GM19025 (cell line): ENCODE data around the gene PAIP2.
"Not testable (repeated sequence)": the region's sequence is repeated elsewhere in the genome, so short reads cannot be mapped to it uniquely, and the experiment has no call there.

Source experiments
- ATAC-seq: cut with Tn5 transposase; IDR thresholded peaks from one replicate; pipeline ENCODE4 v1.9.1; 2021; ENCODE audit warnings: mild to moderate bottlenecking, low read depth, moderate library complexity; ENCODE audit not compliant: unreplicated experiment

The PAIP2 gene

DNA sequence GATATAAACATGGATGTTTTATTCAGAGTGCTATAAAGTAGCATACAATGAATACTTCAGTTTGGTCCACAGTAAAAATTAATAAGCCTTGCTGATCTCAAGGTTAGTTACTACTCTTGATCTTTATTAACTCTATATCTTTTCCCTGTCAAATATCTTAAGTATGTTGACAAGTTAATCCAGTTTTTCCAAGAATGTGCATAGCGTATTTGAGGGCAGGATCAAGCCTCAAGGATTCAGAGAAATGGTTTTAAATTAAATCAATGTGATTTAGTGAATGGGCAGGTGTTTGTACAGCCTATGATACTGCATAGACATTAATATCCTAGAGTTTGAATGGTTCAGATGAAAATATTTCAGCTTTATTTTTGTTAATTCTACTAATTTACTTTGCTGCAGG is 27.4 kb upstream of the PAIP2 start:
- no peak for ATAC-seq

DNA sequence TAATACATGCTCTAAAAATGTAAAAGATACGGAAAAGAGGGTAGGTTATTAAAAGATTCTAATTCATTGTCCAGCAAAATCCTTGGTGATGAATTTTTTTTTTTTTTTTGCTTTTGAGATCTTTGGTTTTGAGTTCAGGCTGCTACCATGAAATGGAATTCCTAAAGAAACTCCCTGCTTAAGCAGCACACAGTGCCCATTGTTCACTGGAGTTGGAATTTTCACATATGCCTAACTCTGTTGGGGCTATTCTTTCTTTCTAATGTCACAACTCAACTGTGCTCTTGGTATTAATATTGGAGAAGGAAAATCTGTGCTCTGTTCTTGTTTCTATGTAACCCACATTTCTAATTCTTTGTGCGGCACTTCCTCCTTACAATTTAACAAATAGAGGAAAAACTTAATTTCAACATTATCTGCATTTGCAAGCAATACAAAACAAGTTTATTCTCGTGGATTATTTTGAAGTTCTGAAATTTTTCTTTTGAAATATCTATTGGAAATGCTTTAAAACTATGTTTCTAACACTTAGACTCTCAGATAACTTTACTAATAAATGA is 26.5 kb upstream of the PAIP2 start:
- ATAC-seq = no peak

DNA sequence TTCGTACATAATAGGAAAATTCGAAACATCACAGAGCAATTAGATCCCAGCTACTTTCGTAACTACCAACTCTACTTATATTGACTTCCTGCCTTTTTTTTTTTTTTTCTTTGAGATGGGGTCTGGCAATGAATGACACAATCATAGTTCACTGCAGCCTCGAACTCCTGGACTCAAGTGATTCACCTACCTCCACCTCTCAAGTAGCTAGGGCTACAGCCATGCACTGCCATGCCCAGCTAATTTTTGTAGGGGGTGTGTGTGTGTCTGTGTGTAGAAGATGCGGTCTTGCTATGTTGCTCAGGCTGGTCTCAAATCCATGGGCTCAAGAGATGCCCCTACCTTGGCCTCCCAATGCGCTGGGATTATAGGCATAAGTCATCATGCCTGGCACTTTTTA is 5.8 kb upstream of the PAIP2 start:
- ATAC-seq = no peak

DNA sequence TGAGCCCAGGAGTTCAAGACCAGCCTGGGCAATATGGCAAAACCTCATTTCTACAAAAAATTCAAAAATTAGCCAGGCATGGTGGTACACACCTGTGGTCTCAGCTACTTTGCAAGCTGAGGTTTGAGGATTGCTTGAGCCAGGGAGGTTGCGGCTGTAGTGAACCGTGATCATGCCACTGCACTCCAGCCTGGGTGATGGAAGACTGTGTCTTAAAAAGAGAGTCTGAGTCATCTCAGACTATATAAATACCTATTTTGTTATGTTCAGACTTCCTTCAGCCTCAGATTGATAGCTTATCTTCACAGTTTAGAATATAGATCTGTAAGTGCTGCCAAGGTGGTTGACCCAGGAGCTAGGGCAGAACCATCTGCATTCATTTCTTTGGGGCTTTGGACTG is 1.6 kb upstream of the PAIP2 start:
- ATAC-seq = no peak

DNA sequence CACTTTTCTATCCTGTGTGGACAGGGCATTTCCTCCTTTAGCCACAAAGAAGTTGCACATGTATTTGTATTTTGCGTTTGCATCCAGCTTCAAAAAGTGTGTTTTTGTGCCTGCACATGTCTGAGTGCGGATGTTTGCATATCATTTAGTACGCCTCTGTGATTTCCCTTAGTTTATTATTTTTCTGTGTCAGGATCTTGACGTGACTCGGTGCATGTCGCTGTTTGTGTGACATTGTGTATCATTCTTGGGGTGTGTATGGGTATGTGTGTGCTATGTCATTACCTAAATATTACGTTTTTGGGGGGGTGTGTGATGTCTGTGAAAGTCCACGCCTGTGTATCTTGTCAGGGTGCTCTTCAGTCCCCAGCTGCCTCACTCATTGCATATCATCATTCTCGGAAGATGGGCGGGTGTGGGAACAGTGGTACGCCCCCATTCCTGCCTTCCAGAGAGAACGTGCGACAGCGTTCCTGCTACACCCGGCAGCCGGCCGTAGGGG is 416 bp upstream of the PAIP2 start:
- ATAC-seq = no peak

DNA sequence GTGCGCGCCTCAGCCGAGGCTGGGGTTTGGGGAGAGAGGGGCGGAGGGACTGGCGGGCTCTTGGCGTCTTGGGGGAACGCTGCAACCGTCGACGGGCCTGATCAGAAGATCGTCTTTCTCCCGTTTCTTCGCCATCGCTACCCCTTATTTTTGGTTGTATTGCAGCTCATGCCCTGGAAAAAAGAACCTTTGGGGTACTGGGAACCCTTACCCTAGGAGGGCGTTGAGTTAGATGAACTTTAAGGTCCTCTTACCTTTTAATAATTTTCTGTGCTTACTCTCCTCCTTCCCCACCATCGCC is 719 bp downstream of the PAIP2 start:
- peak; percentile 32 for ATAC-seq

DNA sequence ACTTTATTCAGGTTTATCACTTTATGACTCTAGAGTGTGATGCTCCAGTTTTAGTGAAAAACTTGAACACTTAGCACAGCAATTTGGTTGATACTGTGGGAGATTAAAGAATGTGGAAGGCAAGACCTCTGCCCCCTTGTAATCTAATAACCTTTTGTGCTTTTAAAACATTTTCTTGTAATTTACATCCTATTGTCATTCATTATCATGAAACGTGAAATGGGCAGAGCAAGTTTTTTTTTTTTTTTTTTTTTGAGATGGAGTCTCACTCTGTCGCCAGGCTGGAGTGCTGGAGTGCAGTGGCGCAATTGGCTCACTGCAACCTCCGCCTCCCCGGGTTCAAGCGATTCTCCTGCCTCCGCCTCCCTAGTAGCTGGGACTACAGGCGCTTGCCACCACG is 1.8 kb downstream of the PAIP2 start:
- no peak for ATAC-seq

DNA sequence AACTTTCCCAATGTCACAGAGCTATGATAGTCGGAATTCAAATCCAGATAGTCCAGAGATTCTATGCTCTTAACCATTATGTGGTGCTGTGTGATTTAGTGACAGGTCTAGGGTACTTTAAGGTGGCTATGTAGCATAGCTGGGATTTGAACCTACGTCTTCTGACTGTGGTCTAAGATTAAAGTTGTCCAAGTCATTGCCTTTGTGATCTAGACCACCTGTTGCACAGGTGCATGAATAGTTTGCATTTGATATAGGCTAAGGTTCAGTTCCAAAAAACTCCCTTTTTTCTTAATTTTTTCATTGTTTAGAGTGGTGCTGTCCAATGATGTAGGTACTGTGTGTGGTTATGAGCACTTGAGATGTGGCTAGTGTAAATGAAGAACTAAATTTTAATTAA is 2.5 kb downstream of the PAIP2 start:
- ATAC-seq = no peak

DNA sequence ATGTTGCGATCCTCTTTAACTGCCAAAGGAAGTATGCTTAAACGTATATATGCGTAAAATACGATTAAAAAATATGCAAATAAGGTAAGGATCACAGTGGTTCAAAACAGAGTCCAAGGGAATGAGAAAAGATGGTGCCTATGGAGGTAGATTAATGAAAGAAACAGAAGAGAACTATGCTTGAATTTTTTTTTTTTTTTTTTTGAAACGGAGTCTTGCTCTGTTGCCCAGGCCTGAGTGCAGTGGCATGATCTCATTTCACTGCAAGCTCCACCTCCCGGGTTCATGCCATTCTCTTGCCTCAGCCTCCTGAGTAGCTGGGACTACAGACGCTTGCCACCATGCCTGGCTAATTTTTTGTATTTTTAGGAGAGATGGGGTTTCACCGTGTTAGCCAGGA is 3.8 kb downstream of the PAIP2 start:
- not testable (repeated sequence) for ATAC-seq

DNA sequence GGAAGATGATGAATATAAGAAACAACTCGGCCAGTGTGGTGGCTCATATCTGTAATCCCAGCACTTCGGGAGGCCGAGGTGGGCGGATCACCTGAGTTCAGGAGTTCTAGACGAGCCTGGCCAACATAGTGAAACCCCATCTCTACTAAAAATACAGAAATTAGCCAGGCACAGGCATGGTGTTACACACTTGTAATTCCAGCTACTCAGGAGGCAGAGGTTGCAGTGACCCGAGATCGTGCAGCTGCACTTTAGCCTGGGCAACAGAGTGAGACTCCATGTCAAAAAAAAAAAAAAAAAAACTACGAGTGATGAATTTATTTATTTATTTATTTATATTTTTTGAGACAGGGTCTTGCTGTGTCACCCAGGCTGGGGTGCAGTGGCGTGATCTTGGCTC is 6.2 kb downstream of the PAIP2 start:
- not testable (repeated sequence) for ATAC-seq

DNA sequence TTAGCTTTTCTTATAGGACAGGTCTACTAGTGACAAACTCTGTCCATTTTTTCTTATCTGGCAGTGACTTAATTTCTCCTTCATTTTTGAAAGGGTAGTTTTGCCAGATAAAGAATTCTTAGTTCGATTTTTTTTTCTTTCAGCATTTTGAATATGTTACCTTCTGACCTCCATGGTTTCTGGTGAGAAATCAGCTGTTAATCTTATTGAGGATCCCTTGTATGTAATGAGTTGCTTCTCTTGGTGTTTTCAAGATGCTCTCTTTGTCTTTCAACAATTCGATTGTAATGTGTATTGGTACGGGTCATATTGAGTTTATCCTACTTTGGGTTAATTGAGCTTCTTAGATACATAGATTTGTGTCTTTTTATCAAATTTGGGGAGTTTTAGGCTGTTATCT is 12.5 kb downstream of the PAIP2 start:
- no peak for ATAC-seq

DNA sequence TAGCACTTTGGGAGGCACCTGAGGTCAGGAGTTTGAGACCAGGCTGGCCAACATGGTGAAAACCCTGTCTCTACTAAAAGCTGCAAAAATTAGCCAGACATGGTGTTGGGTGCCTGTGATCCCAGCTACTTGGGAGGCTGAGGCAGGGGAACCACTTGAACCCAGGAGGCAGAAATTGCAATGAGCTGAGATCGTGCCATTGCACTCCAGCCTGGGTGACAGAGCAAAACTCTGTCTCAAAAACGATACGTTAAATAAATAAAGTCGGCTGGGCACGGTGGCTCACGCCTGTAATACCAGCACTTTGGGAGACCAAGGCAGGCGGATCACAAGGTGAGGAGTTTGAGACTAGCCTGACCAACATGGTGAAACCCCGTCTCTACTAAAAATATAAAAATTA is 14.2 kb downstream of the PAIP2 start:
- not testable (repeated sequence) for ATAC-seq

DNA sequence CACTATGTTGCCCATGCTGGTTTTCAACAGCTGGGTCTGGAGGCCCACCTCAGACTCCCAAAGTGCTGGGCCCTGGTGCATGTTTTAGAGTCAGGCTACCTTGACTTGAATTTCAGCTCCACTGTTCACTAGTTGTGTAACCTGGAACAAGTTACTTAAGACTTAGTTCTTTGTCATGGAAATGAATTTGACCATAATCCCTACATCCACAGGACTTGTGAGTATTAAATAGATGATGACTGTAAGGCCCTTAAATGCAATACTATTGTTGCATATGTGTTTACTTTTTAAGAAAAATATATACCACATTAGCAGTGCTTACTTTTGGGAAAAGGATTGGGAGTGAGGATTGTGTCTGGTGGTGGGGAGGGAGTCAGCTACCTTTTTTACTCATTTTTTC is 16.4 kb downstream of the PAIP2 start:
- no peak for ATAC-seq

DNA sequence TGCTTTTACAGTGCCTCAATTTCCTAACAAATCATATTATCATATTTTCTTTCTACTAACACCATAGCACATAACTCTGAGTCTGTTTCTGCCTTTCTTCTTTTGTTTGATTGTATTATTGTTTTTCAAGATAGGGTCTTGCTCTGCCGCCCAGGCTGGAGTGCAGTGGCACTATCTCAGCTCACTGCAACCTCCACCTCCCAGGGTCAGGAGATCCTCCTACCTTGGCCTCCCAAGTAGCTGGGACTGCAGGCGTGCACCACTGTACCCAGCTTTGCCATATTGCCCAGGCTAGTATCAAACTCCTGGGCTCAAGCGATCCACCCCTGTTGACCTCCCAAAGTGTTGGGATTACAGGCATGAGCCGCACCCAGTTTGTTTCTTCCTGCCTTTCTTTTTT is 18.7 kb downstream of the PAIP2 start:
- ATAC-seq = no peak

DNA sequence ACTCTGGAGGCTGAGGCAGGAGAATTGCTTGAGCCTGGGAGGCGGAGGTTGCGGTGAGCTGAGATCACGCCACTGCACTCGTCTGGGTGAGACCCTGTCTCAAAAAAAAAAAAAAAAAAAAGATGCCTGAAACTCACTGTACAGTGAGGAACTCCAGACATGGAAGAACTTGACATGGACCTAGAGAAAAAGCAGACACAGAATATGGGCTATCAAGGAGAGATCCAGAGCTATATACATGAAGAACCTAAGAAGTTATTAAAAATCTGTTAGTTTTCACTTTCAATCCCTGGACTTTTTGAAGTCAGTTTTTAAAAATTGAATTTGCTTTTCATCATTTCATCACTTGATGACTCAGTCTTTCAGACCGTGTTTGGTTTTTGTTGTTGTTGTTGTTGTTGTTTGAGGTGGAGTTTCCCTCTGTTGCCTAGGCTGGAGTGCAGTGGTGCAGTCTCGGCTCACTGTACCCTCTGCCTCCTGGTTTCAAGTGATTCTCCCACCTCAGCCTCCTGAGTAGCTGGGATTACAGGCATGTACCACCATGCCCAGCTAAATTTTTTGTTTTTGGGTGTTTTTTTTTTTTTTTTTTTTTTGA is 20.3 kb downstream of the PAIP2 start:
- no peak for ATAC-seq

DNA sequence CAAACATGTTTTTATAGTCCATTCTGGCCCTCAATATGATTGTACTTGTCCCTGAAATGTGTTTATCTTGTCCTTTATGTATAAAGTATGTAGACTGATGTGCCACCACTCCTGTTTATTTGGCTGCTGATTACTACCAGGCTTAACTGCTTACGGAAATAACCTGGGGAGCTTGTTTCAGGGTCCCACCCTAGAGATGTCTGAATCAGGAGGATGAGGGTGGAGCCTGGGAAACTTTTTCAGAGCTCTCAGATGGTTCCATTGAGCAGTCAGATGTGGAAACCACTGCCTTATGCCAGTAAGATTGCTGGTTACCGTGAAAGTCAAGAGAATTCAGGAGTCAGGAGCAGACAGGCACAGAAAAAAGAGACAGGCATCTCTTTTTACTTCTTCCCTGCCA is 22.3 kb downstream of the PAIP2 start:
- no peak for ATAC-seq

DNA sequence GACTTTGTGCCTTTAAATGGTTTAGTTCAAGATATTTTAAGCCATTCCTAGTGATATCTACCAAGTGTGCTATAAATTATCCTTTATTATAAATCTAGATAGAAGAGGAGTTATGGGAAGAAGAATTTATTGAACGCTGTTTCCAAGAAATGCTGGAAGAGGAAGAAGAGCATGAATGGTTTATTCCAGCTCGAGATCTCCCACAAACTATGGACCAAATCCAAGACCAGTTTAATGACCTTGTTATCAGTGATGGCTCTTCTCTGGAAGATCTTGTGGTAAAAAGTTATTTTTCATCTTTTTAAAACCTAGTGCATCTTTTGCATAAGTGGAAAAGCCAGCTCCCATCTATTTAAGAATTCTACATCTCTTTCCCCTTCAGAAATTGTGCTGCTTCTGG is 22.8 kb downstream of the PAIP2 start:
- no peak for ATAC-seq

DNA sequence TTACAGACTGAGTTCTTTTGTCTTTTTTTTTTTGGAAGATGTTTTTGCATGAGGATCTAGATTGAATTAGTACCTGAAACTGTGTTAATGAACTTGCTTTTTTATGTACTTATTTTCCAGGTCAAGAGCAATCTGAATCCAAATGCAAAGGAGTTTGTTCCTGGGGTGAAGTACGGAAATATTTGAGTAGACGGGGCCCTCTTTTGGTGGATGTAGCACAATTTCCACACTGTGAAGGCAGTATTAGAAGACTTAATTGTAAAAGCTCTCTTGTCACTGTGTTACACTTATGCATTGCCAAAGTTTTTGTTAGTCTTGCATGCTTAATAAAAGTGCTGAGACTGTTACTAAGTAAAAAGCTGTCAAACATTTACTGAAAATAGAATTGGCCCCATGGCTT is 27.0 kb downstream of the PAIP2 start:
- ATAC-seq = no peak

DNA sequence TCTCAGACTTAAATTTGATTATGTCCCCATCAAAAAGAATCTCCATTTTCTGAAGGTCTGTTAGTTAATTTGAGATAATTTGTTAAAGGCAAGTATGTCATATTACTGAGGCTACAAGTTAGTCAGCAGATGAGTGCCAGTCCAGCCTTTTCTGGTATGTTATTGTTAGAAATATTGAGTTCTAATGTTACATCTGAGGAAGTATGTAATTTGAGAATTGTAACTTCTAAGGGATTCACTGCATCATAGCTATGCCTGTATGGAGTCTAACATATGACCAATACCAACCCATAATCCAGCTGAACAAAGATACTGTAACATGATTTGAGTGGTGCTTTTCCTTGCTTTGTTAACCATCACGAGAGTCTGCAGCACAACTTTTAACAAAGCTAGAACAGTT is 27.5 kb downstream of the PAIP2 start:
- no peak for ATAC-seq

DNA sequence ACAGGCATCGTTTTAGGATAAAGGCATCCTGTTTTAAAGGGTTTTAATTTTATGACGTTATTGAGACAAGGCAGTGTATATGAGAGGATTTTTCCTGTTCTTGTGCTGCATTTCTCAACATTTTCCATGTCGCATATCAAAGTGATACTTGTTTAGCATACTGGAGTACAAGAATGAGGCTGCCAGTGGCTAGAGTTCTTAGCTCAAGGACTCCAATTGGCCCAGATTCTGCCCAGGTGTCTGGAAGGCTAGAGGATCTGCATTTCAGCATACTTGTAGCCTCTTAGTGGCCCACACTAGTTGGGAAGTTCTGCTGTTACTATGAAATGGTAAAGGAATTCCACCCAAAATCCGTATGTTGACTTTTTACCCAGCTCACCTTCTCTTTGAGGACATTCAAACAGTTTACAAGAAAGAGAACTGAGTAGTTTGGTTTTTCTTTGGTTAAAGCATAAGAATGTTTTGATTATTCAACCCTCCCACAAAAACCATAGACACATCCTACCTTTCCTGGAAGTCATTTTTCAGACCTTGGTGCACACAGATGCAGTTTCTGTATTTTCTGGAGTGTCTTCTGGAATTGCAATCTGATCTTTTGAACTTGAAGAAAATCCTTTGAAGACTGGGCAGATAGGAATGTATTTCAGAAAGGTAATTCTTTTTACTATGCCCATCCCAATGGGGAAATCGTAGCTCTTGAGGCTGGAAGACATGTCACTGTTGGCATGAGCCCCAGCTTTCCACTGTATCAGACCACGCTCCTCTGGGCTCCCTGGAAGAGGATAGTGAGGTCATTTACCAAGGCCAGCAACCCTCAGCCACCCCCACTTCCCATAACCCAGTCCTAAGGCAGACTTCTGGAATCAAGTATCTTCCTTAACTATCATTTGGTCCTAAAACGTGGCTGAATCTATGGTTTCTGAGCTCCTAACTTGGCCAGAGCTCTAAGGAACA is 30.1 kb downstream of the PAIP2 start:
- no peak for ATAC-seq

DNA sequence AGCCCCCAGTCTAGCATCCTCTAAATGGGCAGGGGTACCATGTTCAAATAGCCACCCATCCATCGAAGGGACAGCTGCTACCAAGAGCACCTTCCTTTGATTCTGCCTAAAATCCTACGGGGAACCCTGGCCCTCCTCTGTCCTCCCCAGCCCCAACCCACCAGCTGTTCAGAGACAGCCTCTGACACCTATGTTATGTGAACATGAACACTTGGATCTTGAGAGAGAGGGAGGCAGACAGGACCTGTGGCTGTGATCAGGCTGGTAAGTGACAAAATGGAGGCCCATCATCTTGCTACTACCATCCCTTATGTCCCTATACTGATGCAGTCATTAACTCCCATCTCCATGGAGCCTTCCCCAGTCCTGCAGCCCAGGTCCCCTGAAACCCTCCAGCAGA is 33.3 kb downstream of the PAIP2 start:
- no peak for ATAC-seq

DNA sequence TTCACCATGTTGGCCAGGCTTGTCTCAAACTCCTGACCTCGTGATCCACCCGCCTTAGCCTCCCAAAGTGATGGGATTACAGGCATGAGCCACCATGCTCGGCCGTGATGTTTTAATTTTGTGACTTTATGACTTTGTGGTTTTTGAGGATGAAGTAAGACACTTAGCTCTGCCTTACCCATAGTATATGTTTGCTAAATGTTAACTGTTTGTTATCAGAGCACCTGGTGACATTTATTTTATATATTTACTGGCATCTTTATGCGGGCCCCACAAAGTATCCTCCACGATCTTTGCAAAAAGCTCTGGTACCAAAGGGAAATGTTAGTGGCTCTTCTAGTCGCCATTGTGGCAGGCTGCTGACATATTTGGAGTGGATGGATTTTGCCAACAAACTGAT is 34.7 kb downstream of the PAIP2 start:
- ATAC-seq = no peak
